GM21786 (cell line): ENCODE measurements around the gene PALLD.
"Not testable (repeated sequence)": the region's sequence is repeated elsewhere in the genome, so short reads cannot be mapped to it uniquely, and the experiment has no call there.

Experiments used
- ATAC-seq: cut with Tn5 transposase; IDR thresholded peaks from one replicate; pipeline ENCODE4 v1.9.1; 2021; ENCODE audit not compliant: unreplicated experiment

The PALLD gene

DNA sequence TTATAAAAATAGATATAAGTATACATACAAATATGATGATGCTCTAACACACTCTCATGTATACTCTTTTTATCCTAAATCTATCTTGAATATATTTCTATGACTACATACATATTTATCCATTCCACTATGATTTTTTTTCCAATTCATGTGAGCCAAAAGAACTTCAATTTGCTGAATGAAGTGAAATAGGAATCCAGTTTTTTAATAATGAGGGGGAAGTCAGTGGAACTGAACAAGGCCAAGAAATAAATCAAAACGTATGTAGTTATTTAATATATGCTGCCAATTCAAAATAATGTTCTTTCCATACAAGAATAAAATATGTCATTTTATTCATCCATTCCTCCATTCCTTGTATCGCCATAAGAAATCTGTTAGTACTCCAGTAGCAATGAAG is 6.1 kb upstream of the PALLD start:
- no peak for ATAC-seq

DNA sequence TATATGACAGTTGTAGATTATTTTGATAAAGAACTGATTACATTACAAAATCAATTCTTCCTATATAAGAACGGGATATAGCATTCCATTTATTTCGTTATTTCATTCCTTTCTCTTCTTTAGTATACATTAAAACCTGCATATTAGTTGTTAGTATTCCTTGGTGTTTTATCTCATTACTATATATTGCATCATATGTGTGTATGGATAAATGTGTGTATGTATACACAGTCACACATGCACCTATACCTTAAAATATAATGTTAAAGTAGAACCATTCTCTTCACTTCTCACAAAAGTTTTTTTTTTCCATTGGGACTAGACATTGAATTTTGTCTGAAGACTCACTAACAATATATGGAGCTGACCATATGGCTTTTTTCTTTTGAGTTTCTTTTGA is 5.3 kb upstream of the PALLD start:
- no peak for ATAC-seq

DNA sequence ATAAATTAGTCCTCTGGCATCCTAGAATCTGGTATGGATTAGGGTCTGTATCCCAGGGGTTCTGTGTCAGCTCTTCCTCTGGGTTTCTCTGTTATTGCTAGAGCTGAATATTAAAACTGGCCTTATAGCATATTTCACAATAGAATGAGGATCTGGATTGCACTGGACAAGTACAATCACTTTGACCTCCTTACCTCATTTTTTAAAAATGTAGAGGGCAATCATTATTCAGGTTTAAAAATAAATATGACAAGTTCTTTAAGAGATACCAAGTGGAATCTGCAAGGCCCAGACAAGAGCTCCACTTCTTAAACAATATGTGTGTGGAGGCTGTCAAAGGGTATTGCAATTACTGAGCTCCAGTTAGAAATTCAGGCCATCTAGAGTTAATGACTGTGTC is 1.4 kb downstream of the PALLD start:
- no peak for ATAC-seq

DNA sequence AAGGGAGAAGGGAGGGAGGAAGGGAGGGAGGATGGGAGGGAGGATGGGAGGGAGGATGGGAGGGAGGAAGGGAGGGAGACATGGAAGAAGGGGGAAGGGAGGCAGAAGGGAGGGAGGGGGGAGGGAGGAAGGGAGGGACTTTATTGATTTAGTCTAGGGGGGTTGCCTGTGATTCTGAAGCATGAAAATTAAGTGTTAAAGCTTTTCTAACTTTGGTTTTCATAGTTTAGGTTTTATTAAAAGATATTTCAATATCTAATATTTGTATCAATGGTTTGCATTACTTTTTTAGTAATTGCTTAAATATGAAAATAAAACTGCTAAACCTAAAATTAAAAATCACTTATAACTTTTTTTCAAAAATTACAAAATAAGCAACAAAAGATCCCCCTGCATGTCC is 2.4 kb downstream of the PALLD start:
- ATAC-seq, result no peak

DNA sequence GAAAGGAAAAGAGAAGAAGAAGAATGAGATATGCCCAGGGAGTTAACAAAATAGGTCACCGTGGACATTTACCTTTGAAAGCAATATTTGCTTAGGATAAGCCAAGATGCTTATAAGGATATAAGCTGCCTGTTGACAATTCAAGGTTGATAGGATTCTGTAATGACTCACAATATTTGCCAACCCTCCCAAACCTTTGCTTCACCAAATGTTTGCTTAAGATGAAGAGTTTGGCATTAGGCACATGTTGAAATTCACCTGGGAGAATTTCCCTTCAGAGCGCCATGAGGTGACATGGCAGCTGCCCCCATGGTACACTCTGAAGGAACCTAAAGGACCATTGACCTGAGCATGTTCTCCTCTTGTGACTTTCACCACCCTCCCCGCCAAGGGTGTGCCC is 4.6 kb downstream of the PALLD start:
- ATAC-seq, result no peak

DNA sequence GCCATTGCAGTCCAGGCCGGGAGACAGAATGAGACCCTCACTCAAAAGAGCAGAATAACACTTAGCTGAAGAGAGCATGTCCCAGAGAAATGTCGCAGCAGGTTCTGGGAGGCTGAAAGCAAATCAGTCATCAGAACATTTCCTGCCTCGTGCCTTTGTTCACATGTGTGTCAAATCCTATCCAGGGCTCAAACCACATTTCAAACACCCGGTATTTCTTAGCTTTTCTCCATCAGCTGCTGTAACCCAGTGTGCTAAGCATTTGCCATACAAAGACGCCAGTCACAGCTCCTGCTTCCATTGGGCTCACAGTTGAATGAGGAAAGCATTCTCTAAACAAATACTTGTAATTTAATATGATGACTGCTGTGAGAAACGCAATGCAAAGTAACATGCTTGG is 6.0 kb downstream of the PALLD start:
- no peak for ATAC-seq

DNA sequence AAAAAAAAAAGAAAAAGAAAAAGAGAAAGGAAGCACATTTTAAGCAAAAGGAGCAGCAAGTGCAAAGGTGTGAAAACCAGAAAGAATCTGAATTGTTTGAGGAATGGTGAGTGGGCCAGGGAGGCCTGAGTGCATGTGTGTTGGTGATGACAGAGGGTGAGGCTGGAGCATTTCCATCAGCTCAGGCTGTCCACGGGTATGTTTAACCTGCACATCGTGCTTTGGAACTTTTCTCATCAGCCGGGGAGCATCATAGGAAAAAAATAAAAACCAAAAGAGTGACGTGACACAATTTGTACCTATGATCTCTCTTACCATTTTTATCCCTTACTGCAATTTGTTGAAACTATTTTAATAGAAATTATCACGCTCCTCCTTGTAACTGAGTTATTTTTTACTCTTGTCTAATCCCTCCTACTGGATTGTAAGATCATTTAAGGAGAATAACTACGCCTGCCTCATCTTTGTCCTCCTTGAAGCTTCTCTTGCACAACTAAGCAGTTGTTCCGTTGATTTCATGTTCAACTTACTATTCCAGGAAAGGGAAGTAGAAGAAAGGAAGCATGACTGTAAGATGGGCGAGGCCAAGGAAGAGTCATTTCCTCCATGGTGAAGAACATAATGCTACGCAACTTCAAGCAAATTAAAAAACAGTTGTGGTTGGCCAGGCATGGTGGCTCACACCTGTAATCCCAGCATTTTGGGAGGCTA is 7.0 kb downstream of the PALLD start:
- no peak for ATAC-seq

DNA sequence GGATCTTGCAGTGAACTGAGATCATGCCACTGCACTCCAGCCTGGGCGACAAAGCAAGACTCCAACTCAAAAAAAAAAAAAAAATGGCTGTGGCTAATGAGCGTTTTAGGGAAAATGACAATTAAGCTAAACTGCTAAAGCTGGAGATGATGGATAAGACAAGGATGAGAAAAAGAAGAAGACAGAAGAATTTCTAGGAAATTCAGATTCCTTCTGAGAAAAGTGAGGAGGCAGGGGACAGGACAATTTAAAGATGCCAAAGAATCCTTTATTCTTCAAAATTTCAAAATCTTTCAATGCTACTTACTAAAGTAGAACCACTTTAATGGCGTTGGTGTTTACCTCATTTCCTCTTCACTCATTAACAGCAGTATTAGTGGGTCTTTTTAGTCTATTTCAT is 7.7 kb downstream of the PALLD start:
- ATAC-seq, result no peak

DNA sequence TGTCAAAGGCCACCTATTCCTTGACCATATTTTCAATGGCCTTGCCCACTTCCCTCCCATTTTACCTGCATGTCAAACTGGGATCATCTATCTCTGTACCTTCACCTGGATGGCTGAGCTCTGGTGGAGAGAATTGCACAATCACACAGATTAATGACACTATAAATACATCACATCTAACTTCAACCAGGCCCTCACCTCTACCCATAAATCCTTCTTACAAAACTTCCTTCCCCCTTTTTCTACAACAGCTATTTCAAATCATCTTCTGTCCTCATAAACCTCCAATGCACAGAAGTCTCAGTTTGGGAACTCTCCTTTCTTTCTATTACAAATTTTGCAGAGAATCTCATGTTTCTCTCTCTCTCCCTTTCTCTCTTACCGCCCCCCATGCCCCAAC is 9.2 kb downstream of the PALLD start:
- no peak for ATAC-seq

DNA sequence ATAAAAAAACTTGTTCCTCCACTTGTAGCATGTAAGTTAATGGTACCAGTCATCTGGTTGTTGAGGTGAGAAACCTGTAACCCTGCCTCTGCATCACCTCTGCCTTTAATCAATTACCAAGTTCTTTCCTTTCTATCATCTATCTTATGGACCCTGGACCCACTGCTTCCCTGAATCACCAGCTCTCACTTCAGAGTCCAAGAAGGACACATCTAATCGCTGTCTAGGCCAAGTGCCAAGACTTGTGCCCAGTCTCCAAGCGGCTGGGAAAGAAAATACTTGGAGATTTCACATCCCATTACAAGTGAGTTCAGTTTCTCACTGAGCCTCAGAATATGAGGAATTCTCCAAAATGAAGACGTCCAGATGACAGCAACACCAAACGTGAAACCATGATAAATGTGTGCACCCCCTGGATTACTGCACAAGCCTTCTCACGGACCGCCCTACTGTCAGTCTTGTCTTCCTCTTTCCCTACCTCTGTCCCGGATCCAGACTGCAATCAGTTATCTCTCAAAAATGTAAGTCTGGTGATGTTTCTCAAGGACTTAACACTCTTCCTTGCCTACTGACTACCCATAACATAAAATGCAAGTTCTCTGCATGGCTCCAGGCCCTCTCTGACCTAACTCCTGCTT is 10.4 kb downstream of the PALLD start:
- ATAC-seq, result no peak

DNA sequence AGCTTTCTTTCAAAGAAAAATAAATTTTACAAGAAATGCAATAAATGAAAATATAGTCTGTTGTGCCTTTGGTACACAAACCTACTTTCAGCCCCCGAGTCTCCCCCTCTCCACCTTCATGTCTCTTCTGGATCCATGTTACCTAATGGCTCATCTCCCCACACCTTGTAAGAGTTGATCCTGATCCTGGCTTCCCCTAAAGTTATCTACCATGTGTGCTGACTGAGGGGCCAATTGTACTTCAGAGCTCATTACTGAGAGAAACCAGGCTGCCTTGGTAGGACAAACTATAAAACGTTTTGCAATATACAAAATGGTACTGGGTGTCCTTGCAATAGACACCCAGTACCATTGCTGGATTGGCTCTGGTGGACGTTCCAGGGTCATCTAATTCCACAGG is 11.8 kb downstream of the PALLD start:
- ATAC-seq, result no peak

DNA sequence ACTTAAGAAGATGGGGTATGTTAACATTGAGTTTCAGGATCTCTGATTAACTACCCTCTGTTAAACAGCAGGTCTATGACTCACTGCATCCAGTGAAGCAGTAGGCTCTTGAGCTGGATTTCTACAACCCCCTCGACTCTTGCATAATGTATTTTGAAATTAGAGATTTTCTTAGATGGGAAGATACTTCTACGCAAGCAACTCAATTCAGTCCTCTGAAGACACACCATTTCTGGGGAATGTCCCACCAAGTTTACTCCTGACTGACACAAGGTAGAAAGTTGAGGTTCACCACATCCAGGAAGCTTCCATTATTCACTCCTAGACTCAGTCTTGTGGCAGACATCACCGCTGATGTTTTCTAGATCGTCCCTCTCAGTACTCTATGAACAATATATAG is 12.9 kb downstream of the PALLD start:
- ATAC-seq, result no peak

DNA sequence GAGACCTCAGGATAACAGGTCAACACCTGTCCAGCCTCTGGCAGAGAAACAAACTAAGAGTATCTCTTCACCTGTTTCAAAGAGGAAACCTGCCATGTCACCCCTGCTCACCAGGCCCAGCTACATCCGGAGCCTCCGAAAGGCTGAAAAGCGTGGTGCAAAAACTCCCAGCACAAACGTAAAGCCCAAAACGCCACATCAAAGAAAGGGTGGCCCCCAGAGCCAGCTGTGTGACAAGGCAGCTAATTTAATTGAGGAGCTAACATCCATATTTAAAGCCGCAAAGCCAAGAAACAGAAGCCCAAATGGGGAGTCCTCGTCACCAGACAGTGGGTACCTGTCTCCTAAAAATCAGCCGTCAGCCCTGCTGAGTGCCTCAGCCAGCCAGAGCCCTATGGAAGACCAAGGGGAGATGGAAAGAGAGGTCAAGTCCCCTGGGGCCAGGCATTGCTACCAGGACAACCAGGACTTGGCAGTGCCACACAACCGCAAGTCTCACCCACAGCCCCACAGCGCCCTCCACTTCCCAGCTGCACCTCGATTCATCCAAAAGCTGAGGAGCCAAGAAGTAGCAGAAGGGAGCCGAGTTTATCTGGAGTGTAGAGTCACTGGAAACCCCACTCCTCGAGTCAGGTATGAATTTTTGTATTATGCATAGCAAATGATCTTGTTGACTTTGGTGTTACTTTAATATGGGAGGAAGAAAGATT is 15.1 kb downstream of the PALLD start:
- ATAC-seq, result no peak

DNA sequence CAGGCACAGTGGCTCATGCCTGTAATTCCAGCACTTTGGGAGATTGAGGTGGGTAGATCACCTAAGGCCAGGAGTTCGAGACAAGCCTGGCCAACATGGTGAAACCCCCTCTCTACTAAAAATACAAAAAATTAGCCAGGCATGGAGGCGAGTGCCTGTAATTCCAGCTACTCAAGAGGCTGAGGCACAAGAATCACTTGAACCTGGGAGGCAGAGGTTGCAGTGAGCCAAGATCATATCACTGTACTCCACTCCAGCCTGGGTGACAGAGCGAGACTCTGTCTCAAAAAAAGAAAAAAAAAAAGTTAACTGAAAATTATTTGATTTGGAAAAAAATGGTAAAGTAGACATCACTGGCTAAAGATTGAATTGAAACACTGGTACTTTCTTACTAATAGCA is 17.0 kb downstream of the PALLD start:
- ATAC-seq, result not testable (repeated sequence)

DNA sequence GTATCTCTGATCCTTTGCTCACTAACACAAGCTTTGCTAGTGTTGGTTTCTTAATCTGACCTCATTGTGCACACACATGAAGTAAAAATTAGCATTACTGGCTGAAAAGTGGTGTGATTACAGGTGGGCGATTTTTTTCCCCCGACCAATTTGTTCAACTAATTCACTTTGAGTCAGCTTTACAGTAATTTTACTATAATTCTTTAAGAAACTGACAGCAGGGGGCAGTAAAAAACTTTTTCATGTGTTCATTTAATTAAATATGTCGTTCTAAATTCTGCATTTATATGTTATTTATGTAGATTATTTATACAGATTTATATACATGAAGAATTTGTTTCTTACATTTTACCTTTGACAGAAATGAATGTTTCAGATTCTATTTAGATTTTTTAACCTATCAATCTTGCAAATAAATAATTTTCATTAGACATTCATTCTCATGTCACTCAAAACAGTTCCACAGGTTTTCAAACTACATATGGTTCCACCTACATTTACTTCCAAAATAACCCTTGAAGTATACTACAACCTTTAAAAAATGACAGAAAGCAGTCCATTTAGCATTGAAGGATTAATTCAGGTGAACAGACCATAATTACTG is 17.5 kb downstream of the PALLD start:
- ATAC-seq, result no peak

DNA sequence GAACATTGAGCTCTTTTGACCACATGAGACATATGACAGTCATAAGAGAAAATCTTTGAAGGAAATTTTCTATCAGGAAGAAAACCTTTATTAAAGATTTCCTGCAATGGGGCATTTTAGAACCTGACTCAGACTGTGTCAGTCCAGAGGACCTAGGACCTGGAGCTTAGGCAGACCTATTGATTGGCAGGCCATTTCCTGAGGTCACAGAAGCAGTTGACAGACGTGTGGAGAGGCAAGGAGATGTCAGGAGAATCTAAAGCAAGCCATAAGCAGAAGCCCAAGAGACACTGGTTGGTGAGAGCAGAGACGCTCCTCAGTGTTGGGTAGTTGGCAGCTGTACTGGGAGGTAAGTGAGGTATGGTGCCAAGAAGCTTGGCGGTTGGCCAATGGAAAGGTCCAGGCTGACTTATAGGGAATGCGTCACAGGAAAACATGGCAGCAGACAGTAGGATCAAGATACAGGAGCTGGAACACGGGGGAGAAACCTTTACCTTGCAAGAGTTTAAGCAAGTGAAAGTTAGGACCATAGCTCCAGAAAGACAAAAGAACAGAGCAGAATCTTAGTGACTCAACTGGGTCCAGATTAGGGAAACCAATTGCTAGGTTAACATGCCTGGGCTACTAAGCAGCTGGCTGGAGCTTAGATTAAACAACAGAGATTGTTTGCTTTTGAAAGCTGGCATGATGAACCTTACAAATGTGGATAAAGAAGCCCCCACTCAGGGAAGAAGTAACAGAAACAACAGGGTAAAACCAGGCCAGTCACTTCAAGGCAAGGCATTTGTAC is 18.6 kb downstream of the PALLD start:
- no peak for ATAC-seq

DNA sequence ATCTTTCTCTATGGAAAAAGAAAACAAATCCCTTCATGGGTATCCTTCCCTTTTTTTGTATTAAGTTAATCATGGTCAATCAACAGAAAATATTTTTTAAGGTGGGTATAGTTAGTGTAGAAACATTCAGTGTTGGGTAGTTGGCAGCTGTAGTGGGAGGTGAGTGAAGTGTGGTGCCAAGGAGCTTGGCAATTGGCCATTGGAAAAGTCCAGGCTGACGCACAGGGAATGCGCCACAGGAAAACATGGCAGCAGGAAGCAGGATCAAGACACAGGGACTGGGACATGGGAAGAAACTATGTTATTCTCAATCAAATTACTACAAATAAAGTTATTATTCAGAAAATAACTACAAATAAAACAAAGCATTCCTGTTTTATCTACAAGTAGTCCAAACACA is 20.0 kb downstream of the PALLD start:
- no peak for ATAC-seq

DNA sequence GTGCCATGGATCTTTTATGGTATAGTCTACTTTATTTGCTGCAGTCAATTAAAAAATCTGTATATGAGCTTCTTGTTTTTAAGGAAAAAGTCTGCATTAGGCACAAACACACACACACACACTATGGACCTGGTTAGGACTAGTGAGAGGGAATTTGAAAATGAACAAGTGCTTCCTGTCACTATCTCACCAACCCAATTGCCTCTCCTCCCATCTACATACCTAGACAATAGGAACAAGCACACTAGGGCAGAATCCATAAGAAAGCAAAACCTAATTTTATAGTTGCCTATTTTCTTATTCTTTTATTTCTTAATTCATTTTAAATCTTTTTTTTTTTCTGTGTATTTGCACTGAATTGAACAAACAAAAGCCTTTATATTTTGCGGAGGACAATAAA is 22.7 kb downstream of the PALLD start:
- no peak for ATAC-seq

DNA sequence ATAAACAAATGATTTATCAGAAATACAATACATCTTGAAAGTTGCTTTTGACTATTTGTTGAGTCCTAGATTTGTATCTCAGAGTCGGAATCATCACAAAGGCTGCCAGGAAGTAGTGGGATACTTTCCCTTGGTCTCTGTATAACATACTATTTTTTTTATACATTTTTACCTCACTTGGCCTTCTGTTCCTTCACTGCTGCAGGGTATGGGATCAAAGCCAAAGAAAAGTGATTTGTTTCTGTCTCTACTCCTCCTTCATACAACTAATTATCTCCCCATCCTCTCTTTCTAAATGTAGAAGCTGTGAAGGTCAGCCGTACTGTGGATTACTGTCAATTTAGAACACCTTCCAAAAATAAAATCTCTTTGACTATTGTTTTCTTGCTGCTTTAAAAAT is 24.9 kb downstream of the PALLD start:
- no peak for ATAC-seq

DNA sequence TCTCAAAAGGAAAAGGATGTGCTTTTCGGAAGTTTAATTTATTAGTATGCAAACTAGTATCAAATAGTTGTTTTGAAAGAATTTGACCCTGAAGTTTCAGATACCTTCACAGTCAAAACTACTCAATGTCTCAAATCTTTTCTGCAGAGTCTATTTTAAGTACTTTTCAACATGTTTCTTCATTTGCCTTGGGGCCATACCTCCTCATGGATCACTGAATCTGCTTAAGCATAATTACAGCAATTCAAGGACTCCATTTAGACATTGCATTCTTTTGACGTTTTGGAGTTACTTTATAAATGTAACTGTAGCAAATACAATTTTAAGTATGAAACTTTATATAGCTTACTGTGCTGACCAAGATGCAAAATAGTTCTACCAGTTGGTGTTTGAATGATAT is 25.5 kb downstream of the PALLD start:
- no peak for ATAC-seq

DNA sequence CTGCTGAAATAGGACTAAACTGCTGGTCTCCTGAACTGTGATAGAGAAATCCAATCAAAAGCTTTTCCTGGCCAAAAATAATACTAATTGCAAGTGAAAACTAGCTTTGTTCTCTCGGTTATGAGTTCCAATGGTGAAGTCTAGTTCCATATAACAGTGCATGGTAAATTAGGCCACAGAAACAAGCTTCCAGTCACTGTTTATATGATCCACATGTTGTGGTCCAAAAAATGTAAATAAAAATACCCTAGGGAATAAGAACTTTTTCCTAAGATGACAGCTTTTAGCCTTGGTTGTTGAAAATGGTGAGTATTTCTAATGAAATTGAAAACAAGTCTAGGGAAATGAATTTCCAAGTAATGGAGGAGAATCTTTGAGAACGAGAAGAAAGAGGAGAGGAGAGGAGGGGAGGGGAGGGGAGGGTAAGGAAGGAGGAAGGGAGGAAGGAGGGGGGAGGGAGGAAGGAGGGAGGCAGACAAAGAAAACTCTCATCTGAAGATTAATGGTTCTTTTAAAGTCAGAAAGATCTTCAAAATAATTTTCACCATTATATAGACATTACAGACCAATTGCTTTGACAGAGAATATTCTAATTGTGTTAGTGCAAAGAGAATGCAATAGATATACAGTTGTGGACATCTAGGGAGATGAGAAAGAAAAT is 26.1 kb downstream of the PALLD start:
- no peak for ATAC-seq
